B cell (primary cell): Measurements from ENCODE around the gene APOB. TPM values are rescaled to one million over a fixed set of nuclear protein-coding genes. Genes with fewer than 3 reads are reported as not detected.

Experiments used
- ATAC-seq: fragments of 200-7000 bp; cut with Tn5 transposase; one replicate; pipeline ENCODE4 v1.10.0; 2021; ENCODE audit warnings: low read depth, mild to moderate bottlenecking, moderate number of reproducible peaks, moderate library complexity
- CTCF ChIA-PET: fragments of 350-600 bp; sonication (Branson Sonifier 250); formaldehyde crosslinking; loops from one replicate; lab custom pipeline; 2021; ENCODE audit warnings: antibody characterized with exemption, inconsistent platforms; lab: Charles Lee
- POLR2A ChIA-PET: fragments of 350-600 bp; sonication (Branson Sonifier 250); formaldehyde crosslinking; loops from one replicate; lab custom pipeline; 2021; ENCODE audit warnings: antibody characterized with exemption; lab: Charles Lee
- DNase-seq: peaks from one replicate; pipeline ENCODE4 v3.0.0; 2013
- H2AFZ ChIP-seq: 2 replicates; pipeline ENCODE4 v1.6.1; 2012; ENCODE audit warnings: mild to moderate bottlenecking, low read depth, low read length; ENCODE audit not compliant: insufficient read depth, poor library complexity, severe bottlenecking
- H3K27ac ChIP-seq, 2 donors: 1 replicate in 1 of 2; 2 replicates in 1 of 2; pipeline ENCODE4 v1.5.1; 2012 to 2013; ENCODE audit warnings: low read length in 2 of 2, mild to moderate bottlenecking in 2 of 2, moderate library complexity in 1 of 2
- H3K27me3 ChIP-seq, 4 experiments: fragments of 200-600 bp in 1 of 4; sonication (generic) in 1 of 4; replicated peaks in 1 of 4; 1 replicate in 2 of 4; 2 replicates in 2 of 4; pipeline versions ENCODE4 v1.6.1 to v1.7.0; 2013 to 2016; ENCODE audit warnings: low read length in 3 of 4, mild to moderate bottlenecking in 2 of 4, mixed read lengths in 1 of 4, moderate library complexity in 1 of 4; ENCODE audit not compliant: insufficient read depth in 4 of 4, control insufficient read depth in 3 of 4; ENCODE audit errors: control extremely low read depth in 1 of 4
- H3K36me3 ChIP-seq, 2 experiments: replicated peaks in 1 of 2; 1 replicate in 1 of 2; 2 replicates in 1 of 2; pipeline versions ENCODE4 v1.6.1 to v1.7.1; 2013; ENCODE audit warnings: low read length in 1 of 2; ENCODE audit not compliant: insufficient read depth in 2 of 2, control insufficient read depth in 1 of 2; ENCODE audit errors: control extremely low read depth in 1 of 2, extremely low read depth in 1 of 2
- H3K4me1 ChIP-seq, 2 donors: fragments of 200-600 bp in 1 of 2; sonication (generic) in 1 of 2; 1 replicate in 1 of 2; 2 replicates in 1 of 2; pipeline versions ENCODE4 v1.5.1 to v1.6.1; 2013 to 2017; ENCODE audit warnings: low read length in 2 of 2; ENCODE audit not compliant: control insufficient read depth in 2 of 2, insufficient read depth in 2 of 2
- H3K4me2 ChIP-seq: replicated peaks from 2 replicates; pipeline ENCODE3; 2012; ENCODE audit warnings: mild to moderate bottlenecking, low read depth, low read length; ENCODE audit not compliant: poor library complexity, severe bottlenecking
- H3K4me3 ChIP-seq, 5 experiments: fragments of 200-600 bp in 1 of 5; sonication (generic) in 1 of 5; 1 replicate in 3 of 5; 2 replicates in 2 of 5; pipeline versions ENCODE4 v1.5.1 to v1.7.0; 2011 to 2016; ENCODE audit warnings: low read length in 4 of 5, mild to moderate bottlenecking in 4 of 5, low read depth in 2 of 5, control low read depth in 1 of 5, moderate library complexity in 1 of 5; ENCODE audit not compliant: insufficient read depth in 1 of 5; ENCODE audit errors: control extremely low read depth in 1 of 5, extremely low read depth in 1 of 5
- H3K79me2 ChIP-seq: fragments of 200-600 bp; sonication (generic); one replicate; pipeline ENCODE4 v1.6.0; 2016; ENCODE audit warnings: low read length; ENCODE audit not compliant: control insufficient read depth, insufficient read depth
- H3K9ac ChIP-seq: fragments of 200-600 bp; sonication (generic); 2 replicates; pipeline ENCODE4 v1.6.1; 2017; ENCODE audit warnings: mild to moderate bottlenecking, low read length, moderate library complexity
- H3K9me3 ChIP-seq, 3 donors: one replicate each; pipeline versions ENCODE4 v1.6.1 to v1.7.1; 2013; ENCODE audit warnings: low read length in 2 of 3; ENCODE audit not compliant: control insufficient read depth in 2 of 3, insufficient read depth in 1 of 3; ENCODE audit errors: control extremely low read depth in 1 of 3
- H4K20me1 ChIP-seq: 2 replicates; pipeline ENCODE4 v1.6.0; 2012; ENCODE audit warnings: mild to moderate bottlenecking, low read length; ENCODE audit not compliant: insufficient read depth, control insufficient read depth, poor library complexity, severe bottlenecking
- H3K27ac Mint-ChIP-seq: one replicate; pipeline ENCODE4 v1.8.0; 2021; ENCODE audit warnings: mixed read lengths
- H3K27me3 Mint-ChIP-seq: one replicate; pipeline ENCODE4 v1.8.0; 2021; ENCODE audit warnings: mixed read lengths
- H3K4me1 Mint-ChIP-seq: one replicate; pipeline ENCODE4 v1.8.0; 2021; ENCODE audit warnings: mixed read lengths
- H3K4me3 Mint-ChIP-seq: one replicate; pipeline ENCODE4 v1.8.0; 2021; ENCODE audit warnings: mixed read lengths
- H3K9me3 Mint-ChIP-seq: one replicate; pipeline ENCODE4 v1.8.0; 2022; ENCODE audit warnings: mixed read lengths; ENCODE audit not compliant: insufficient read depth
- CTCF ChIP-seq: fragments of 200-600 bp; IDR thresholded peaks from one replicate; pipeline ENCODE4 v1.8.0; 2022; ENCODE audit warnings: antibody characterized with exemption, mild to moderate bottlenecking
- EZH2 ChIP-seq: IDR thresholded peaks from 2 replicates; pipeline ENCODE4 v1.6.1; 2012; ENCODE audit warnings: borderline replicate concordance, low read depth, mild to moderate bottlenecking, moderate library complexity, low read length; ENCODE audit not compliant: insufficient read depth, poor library complexity, severe bottlenecking
- WGBS: methylation state at CpG from one replicate; pipeline ENCODE4 v1.1.5; 2013; ENCODE audit warnings: missing lambda C conversion rate; ENCODE audit not compliant: insufficient coverage; 5-methylcytosine and 5-hydroxymethylcytosine counted together
- intact Hi-C: fragments of 100-400 bp; cut with micrococcal nuclease; formaldehyde crosslinking; loops from one replicate; pipeline ENCODE4 v1.10.0; 2022
- polyA plus RNA-seq: library from polyadenylated mRNA; depleted of rRNA; stranded (reverse); fragments of >200 nt; gene quantifications from 2 replicates; pipeline ENCODE4 v1.2.3, GENCODE V29; 2012
- total RNA-seq, 2 donors: library from RNA; stranded (reverse); fragments of 120-200 nt in 1 of 2; gene quantifications; 1 replicate in 1 of 2; 2 replicates in 1 of 2; pipeline versions ENCODE4 v1.2.3 to v1.2.4, GENCODE V29; 2013 to 2022

APOB gene
- total and polyA plus RNA-seq, 2 donors (not counting 1 experiment from before 2014, with no cell fraction given) = not detected

- Histone ChIP-seq H3K79me2 (no peaks in the 10 kb centered on the region), H3K36me3 (no peaks in the 10 kb centered on the region), H3K27ac (no peak overlapping the region), H3K4me2 (no peak overlapping the region), H2AFZ (no peak overlapping the region), H3K4me3 (no peak overlapping the region), H4K20me1 (no peaks in the 10 kb centered on the region), H3K27me3 (no peaks in the 10 kb centered on the region), H3K9me3 (no peaks in the 10 kb centered on the region), H3K4me1 (no peaks in the 10 kb centered on the region), H3K9ac (no peak overlapping the region)
- Mint-ChIP-seq H3K4me3 (no peak overlapping the region), H3K27ac (no peak overlapping the region), H3K27me3 (peaks cover 10% of the 10 kb centered on the region), H3K4me1 (no peaks in the 10 kb centered on the region), H3K9me3 (no peaks in the 10 kb centered on the region)
- TF ChIP-seq EZH2 (no peak), CTCF (no peak)
- ChIA-PET CTCF (no interaction called here), POLR2A (no interaction called here)
- DNase-seq (no peak), ATAC-seq (no peak)
- 84% methylated on average over 7 of the region's 8 CpGs for WGBS
- intact Hi-C loops = no loop called here
These were observed 31.9 kb downstream of the APOB start for GRCh38 chr2:21011876-21012556.

- ATAC-seq = no peak
- H2AFZ ChIP-seq = no peak overlapping the region
- H4K20me1 ChIP-seq = no peaks in the 10 kb centered on the region
- H3K4me3 ChIP-seq = no peak overlapping the region
- intact Hi-C loops = no loop called here
- Mint-ChIP-seq H3K9me3 (no peaks in the 10 kb centered on the region), H3K27ac (no peak overlapping the region), H3K27me3 (peaks cover 15% of the 10 kb centered on the region), H3K4me1 (no peaks in the 10 kb centered on the region), H3K4me3 (no peak overlapping the region)
- no peak overlapping the region for H3K27ac ChIP-seq
- H3K79me2 ChIP-seq = no peaks in the 10 kb centered on the region
- ChIA-PET CTCF (no interaction called here), POLR2A (no interaction called here)
- 97% methylated on average over 3 of the region's 3 CpGs for WGBS
- H3K27me3 ChIP-seq = no peaks in the 10 kb centered on the region
- no peak for DNase-seq
- H3K36me3 ChIP-seq = no peaks in the 10 kb centered on the region
- no peaks in the 10 kb centered on the region for H3K4me1 ChIP-seq
- TF ChIP-seq EZH2 (no peak), CTCF (no peak)
- no peak overlapping the region for H3K9ac ChIP-seq
- no peaks in the 10 kb centered on the region for H3K9me3 ChIP-seq
- H3K4me2 ChIP-seq = no peak overlapping the region
These were observed 32.4 kb downstream of the APOB start for GRCh38 chr2:21011453-21011852.
